Measurements from ENCODE around the gene PHACTR1.

DNA sequence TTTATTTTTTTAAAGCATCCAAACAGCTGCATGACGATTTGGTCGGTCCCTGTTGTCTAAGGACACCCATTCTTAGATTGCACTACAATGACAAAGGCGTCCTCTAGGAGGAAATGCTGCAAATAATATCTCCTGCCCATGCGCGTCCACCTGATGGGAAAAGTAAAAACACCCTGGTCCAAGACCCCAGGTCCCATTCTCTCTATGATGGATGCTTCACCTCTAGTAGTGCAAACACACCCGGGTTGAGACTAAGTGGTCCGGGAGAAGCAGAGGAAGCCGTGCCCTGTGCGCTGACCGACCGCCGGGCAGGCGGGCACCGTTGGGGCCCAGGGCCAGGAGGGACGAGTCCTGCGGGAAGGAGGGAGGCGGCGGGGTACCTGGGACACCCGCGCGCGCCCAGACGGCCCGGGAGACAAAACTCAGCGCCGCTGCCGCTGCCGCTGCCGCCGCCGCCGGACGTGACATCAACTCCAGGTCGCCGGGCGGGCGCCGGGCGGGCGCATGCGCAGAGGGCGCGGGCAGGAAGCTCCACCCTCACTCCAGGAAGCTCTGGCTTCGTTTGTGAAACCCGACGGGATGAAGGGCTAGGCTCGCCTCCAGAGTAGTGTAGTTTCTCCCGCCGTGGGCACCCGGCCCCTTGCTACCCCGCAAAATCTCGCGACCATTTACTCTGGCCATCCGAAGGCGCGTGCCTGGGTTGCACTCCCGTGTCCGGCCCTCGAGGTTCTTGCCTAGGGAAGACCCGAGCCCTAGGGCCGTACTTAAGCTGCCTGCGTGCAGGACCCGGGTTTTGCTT, 611.7 kb downstream of the PHACTR1 start, which contains the start of gene TBC1D7:
- TF ChIP-seq SIN3A (IDR thresholded peaks at IDR 0.05; ENCODE audit: borderline replicate concordance, low read depth, low read length) (0 out of 2 replicates have a peak, but pooled peaks have one; percentile 27), CHD2 (IDR thresholded peaks at IDR 0.05; ENCODE audit: low read length, partially characterized antibody) (peak; percentile 69), MXI1 (IDR thresholded peaks at IDR 0.05; ENCODE audit: low read depth, low read length) (no peak), NFIC (IDR thresholded peaks at IDR 0.05; ENCODE audit: borderline replicate concordance) (no peak), RAD21 (IDR thresholded peaks at IDR 0.05; ENCODE audit: low read length) (0 out of 2 replicates have a peak, but pooled peaks have one; percentile 10), EP300 (IDR thresholded peaks at IDR 0.05; ENCODE audit: borderline replicate concordance in 1 of 2, low read depth in 1 of 2, low read length in 1 of 2) (no peak)

Data from SK-N-SH (cell line).